ENCODE results near the gene TSSK2. TPM values are rescaled to one million over a fixed set of nuclear protein-coding genes. Genes with fewer than 3 reads are reported as not detected.

The TSSK2 gene
- polyA plus RNA-seq, 1 experiment = not detected

- Histone ChIP-seq H3K27ac (ENCODE audit: low read depth, low read length) (no peak overlapping the region), H3K27me3 (ENCODE audit: control insufficient read depth, insufficient read depth, low read length) (no peaks in the 10 kb centered on the region), H3K9me3 (ENCODE audit: control insufficient read depth, insufficient read depth, low read length) (no peaks in the 10 kb centered on the region), H3K4me3 (ENCODE audit: low read depth, low read length) (no peak overlapping the region)
- POLR2A ChIA-PET = interaction anchor here (0.7 kb wide), 2 partner anchors 33 to 780 kb away, joined by 3 to 4 read pairs; no protein-coding TSS in a partner anchor
- DNase-seq (ENCODE audit: low read depth, low spot score) = no peak
- no peak for TF ChIP-seq CTCF (IDR thresholded peaks at IDR 0.05; ENCODE audit: low read depth, low read length)
- CTCF ChIA-PET = no interaction called here
These were observed 20.5 kb upstream of the TSSK2 start for GRCh38 chr22:19110646-19111045.

- POLR2A ChIA-PET = interaction anchor here (0.7 kb wide), 2 partner anchors 33 to 779 kb away, joined by 3 to 4 read pairs; no protein-coding TSS in a partner anchor
These were observed 20.0 kb upstream of the TSSK2 start for GRCh38 chr22:19111140-19111539.

GRCh38 chr22:19111584-19111983, 19.5 kb upstream of the TSSK2 start:
- no peaks in the 10 kb centered on the region for H3K9me3 ChIP-seq (ENCODE audit: control insufficient read depth, insufficient read depth, low read length)
- TF ChIP-seq CTCF (IDR thresholded peaks at IDR 0.05; ENCODE audit: low read depth, low read length) = no peak
- POLR2A ChIA-PET = interaction anchor here (0.6 kb wide), 1 partner anchor 206 kb away, joined by 3 read pairs; no protein-coding TSS in a partner anchor
- no peak overlapping the region for H3K4me3 ChIP-seq (ENCODE audit: low read depth, low read length)
- no peak overlapping the region for H3K27ac ChIP-seq (ENCODE audit: low read depth, low read length)
- CTCF ChIA-PET = interaction anchor here (0.7 kb wide), 2 partner anchors 620 to 1939 kb away, joined by 3 to 6 read pairs; no protein-coding TSS in a partner anchor
- H3K27me3 ChIP-seq (ENCODE audit: control insufficient read depth, insufficient read depth, low read length) = no peaks in the 10 kb centered on the region
- no peak for DNase-seq (ENCODE audit: low read depth, low spot score)

More at GRCh38 chr22:19111140-19111539, 20.0 kb upstream of the TSSK2 start:
- Histone ChIP-seq H3K27ac (ENCODE audit: low read depth, low read length) (no peak overlapping the region), H3K9me3 (ENCODE audit: control insufficient read depth, insufficient read depth, low read length) (no peaks in the 10 kb centered on the region), H3K27me3 (ENCODE audit: control insufficient read depth, insufficient read depth, low read length) (no peaks in the 10 kb centered on the region), H3K4me3 (ENCODE audit: low read depth, low read length) (no peak overlapping the region)
- CTCF ChIA-PET = interaction anchor here (0.7 kb wide), 2 partner anchors 621 to 1939 kb away, joined by 3 to 6 read pairs; no protein-coding TSS in a partner anchor
- no peak for TF ChIP-seq CTCF (IDR thresholded peaks at IDR 0.05; ENCODE audit: low read depth, low read length)
- DNase-seq (ENCODE audit: low read depth, low spot score) = no peak

GRCh38 chr22:19113429-19113828, 17.7 kb upstream of the TSSK2 start:
- POLR2A ChIA-PET = no interaction called here
- CTCF ChIA-PET = no interaction called here
- Histone ChIP-seq H3K4me3 (ENCODE audit: low read depth, low read length) (no peak overlapping the region), H3K27me3 (ENCODE audit: control insufficient read depth, insufficient read depth, low read length) (no peaks in the 10 kb centered on the region), H3K9me3 (ENCODE audit: control insufficient read depth, insufficient read depth, low read length) (no peaks in the 10 kb centered on the region), H3K27ac (ENCODE audit: low read depth, low read length) (no peak overlapping the region)
- no peak for DNase-seq (ENCODE audit: low read depth, low spot score)
- no peak for TF ChIP-seq CTCF (IDR thresholded peaks at IDR 0.05; ENCODE audit: low read depth, low read length)

- H3K4me3 ChIP-seq (ENCODE audit: low read depth, low read length) = no peak overlapping the region
- no peak for DNase-seq (ENCODE audit: low read depth, low spot score)
- no peak for TF ChIP-seq CTCF (IDR thresholded peaks at IDR 0.05; ENCODE audit: low read depth, low read length)
- ChIA-PET POLR2A (no interaction called here), CTCF (no interaction called here)
- no peak overlapping the region for H3K27ac ChIP-seq (ENCODE audit: low read depth, low read length)
- H3K9me3 ChIP-seq (ENCODE audit: control insufficient read depth, insufficient read depth, low read length) = no peaks in the 10 kb centered on the region
- H3K27me3 ChIP-seq (ENCODE audit: control insufficient read depth, insufficient read depth, low read length) = no peaks in the 10 kb centered on the region
These were observed 16.0 kb upstream of the TSSK2 start for GRCh38 chr22:19114984-19115552.

Measured in AG04450 (cell line).